Neutrophil (primary cell): ENCODE results near the gene CDK4.

ENCODE experiments used
- H3K27ac ChIP-seq: fragments of 200-600 bp; sonication (generic); 2 replicates; pipeline ENCODE4 v1.5.1; 2016; ENCODE audit warnings: mild to moderate bottlenecking, moderate library complexity
- H3K27me3 ChIP-seq: fragments of 200-600 bp; sonication (generic); 2 replicates; pipeline ENCODE4 v1.6.0; 2016; ENCODE audit warnings: mild to moderate bottlenecking
- H3K36me3 ChIP-seq: fragments of 200-600 bp; sonication (generic); 2 replicates; pipeline ENCODE4 v1.5.1; 2017
- H3K4me1 ChIP-seq, 2 experiments: fragments of 200-600 bp in 1 of 2; sonication (generic) in 1 of 2; 1 replicate in 1 of 2; 2 replicates in 1 of 2; pipeline versions ENCODE4 v1.5.1 to v1.6.1; 2013 to 2016; ENCODE audit warnings: low read depth in 1 of 2, low read length in 1 of 2, mild to moderate bottlenecking in 1 of 2, moderate library complexity in 1 of 2; ENCODE audit not compliant: control insufficient read depth in 1 of 2, insufficient read depth in 1 of 2
- H3K4me3 ChIP-seq, 2 experiments: fragments of 200-600 bp in 1 of 2; sonication (generic) in 1 of 2; 1 replicate in 1 of 2; 2 replicates in 1 of 2; pipeline ENCODE4 v1.5.1; 2013 to 2016; ENCODE audit warnings: low read depth in 1 of 2, low read length in 1 of 2, mild to moderate bottlenecking in 1 of 2, moderate library complexity in 1 of 2
- H3K9me3 ChIP-seq: fragments of 200-600 bp; sonication (generic); 2 replicates; pipeline ENCODE4 v1.5.1; 2016
- CTCF ChIP-seq: fragments of 200-600 bp; sonication (generic); IDR thresholded peaks from 2 replicates; pipeline ENCODE4 v1.5.1; 2016; ENCODE audit warnings: antibody characterized with exemption

Gene CDK4

GRCh38 chr12:57712701-57713100, 39.4 kb downstream of the CDK4 start:
- Histone ChIP-seq H3K4me1 (no peaks in the 10 kb centered on the region), H3K27me3 (no peaks in the 10 kb centered on the region), H3K27ac (no peak overlapping the region), H3K4me3 (no peak overlapping the region), H3K9me3 (no peaks in the 10 kb centered on the region), H3K36me3 (peaks cover 77% of the 10 kb centered on the region)
- TF ChIP-seq CTCF: no peak

GRCh38 chr12:57708296-57708695, 43.8 kb downstream of the CDK4 start:
- H3K27me3 ChIP-seq: no peaks in the 10 kb centered on the region
- no peak for TF ChIP-seq CTCF
- no peaks in the 10 kb centered on the region for H3K4me1 ChIP-seq
- peaks cover 4% of the 10 kb centered on the region for H3K9me3 ChIP-seq
- H3K27ac ChIP-seq: no peak overlapping the region
- H3K4me3 ChIP-seq: no peak overlapping the region
- H3K36me3 ChIP-seq: peaks cover 74% of the 10 kb centered on the region

- Histone ChIP-seq H3K27ac (no peak overlapping the region), H3K27me3 (no peaks in the 10 kb centered on the region), H3K4me1 (no peaks in the 10 kb centered on the region), H3K36me3 (peaks cover 76% of the 10 kb centered on the region), H3K9me3 (peaks cover 4% of the 10 kb centered on the region), H3K4me3 (no peak overlapping the region)
- TF ChIP-seq CTCF: no peak
Observed at GRCh38 chr12:57707250-57707649, 44.9 kb downstream of the CDK4 start.

GRCh38 chr12:57700317-57700716, 51.8 kb downstream of the CDK4 start:
- Histone ChIP-seq H3K27me3 (no peaks in the 10 kb centered on the region), H3K9me3 (peaks cover 4% of the 10 kb centered on the region), H3K36me3 (peaks cover 90% of the 10 kb centered on the region), H3K27ac (no peak overlapping the region), H3K4me1 (peaks cover under 1 to 5% of the 10 kb centered on the region in 2 experiments), H3K4me3 (no peak overlapping the region)
- no peak for TF ChIP-seq CTCF

GRCh38 chr12:57698414-57698813, 53.7 kb downstream of the CDK4 start:
- no peak overlapping the region for H3K27ac ChIP-seq
- no peaks in the 10 kb centered on the region for H3K27me3 ChIP-seq
- peaks cover 76% of the 10 kb centered on the region for H3K36me3 ChIP-seq
- TF ChIP-seq CTCF: no peak
- no peak overlapping the region for H3K4me3 ChIP-seq
- no peaks in the 10 kb centered on the region for H3K9me3 ChIP-seq
- H3K4me1 ChIP-seq: peaks cover 15 to 17% of the 10 kb centered on the region in 2 experiments
